ENCODE measurements around the gene MDH2. TPM values are rescaled to one million over a fixed set of nuclear protein-coding genes. Genes with fewer than 3 reads are reported as not detected.

Gene MDH2
- total and polyA plus RNA-seq, 2 of the 4 experiments (the other 2 are of a cell fraction) = 55.4 to 206 TPM

GRCh38 chr7:76000566-76000965 lies 47.3 kb upstream of the MDH2 start (continued):
- TF ChIP-seq MAFK (IDR thresholded peaks at IDR 0.05; ENCODE audit: low read depth, low read length) = no peak
- TF ChIP-seq POLR2A (IDR thresholded peaks at IDR 0.05; ENCODE audit: low read depth, low read length) = no peak
- no peak for TF ChIP-seq SMC3 (IDR thresholded peaks at IDR 0.05; ENCODE audit: low read depth, low read length)
- no peak for TF ChIP-seq FOS (IDR thresholded peaks at IDR 0.05; ENCODE audit: low read depth, low read length)
- no peak for TF ChIP-seq USF2 (IDR thresholded peaks at IDR 0.05; ENCODE audit: low read depth, low read length)

- no CpG with 5 or more reads among the region's 6 CpGs for WGBS, 2 experiments (ENCODE audit: extremely low coverage in 2 of 2, insufficient read length in 1 of 2)
- CTCF ChIA-PET = no interaction called here
- no TSS peak for BruUV-seq (replicated peaks)
- TF ChIP-seq CEBPB (IDR thresholded peaks at IDR 0.05; ENCODE audit: low read depth, low read length) (no peak), RAD21 (IDR thresholded peaks at IDR 0.05; ENCODE audit: low read length) (no peak), MXI1 (IDR thresholded peaks at IDR 0.05; ENCODE audit: borderline replicate concordance, low read depth, low read length) (no peak), RCOR1 (IDR thresholded peaks at IDR 0.05; ENCODE audit: insufficient replicate concordance, low read length) (no peak), RFX5 (IDR thresholded peaks at IDR 0.05; ENCODE audit: low read depth, low read length) (no peak), USF2 (IDR thresholded peaks at IDR 0.05; ENCODE audit: low read depth, low read length) (no peak), MAFK (IDR thresholded peaks at IDR 0.05; ENCODE audit: low read depth, low read length) (no peak), CHD1 (IDR thresholded peaks at IDR 0.05; ENCODE audit: low read depth, low read length) (no peak), NFE2L2 (IDR thresholded peaks at IDR 0.05; ENCODE audit: low read depth, low read length) (no peak), ELK1 (IDR thresholded peaks at IDR 0.05; ENCODE audit: borderline replicate concordance, low read depth, low read length) (no peak), SMC3 (IDR thresholded peaks at IDR 0.05; ENCODE audit: low read depth, low read length) (no peak), BHLHE40 (IDR thresholded peaks at IDR 0.05; ENCODE audit: low read depth, low read length) (no peak), FOS (IDR thresholded peaks at IDR 0.05; ENCODE audit: low read depth, low read length) (no peak)
These were observed 45.8 kb upstream of the MDH2 start for GRCh38 chr7:76002139-76002538.

More at GRCh38 chr7:76002139-76002538, 45.8 kb upstream of the MDH2 start:
- H3K9me3 ChIP-seq (ENCODE audit: control insufficient read depth, insufficient read depth, low read length) = no peaks in the 10 kb centered on the region
- no peak overlapping the region for H3K4me3 ChIP-seq (ENCODE audit: insufficient read depth, low read depth, low read length)
- no peaks in the 10 kb centered on the region for H3K27me3 ChIP-seq (ENCODE audit: control insufficient read depth, insufficient read depth, low read length)
- DNase-seq (no peak), ATAC-seq (ENCODE audit: low read depth) (no peak)
- no peak overlapping the region for H3K23ac ChIP-seq (ENCODE audit: low read depth, low read length)
- H3K18ac ChIP-seq (ENCODE audit: low read depth, low read length) = no peak overlapping the region
- dilution Hi-C loops (cut with HindIII; ENCODE audit: low sequenced_read_pairs, unreplicated experiment) (no loop called here), in situ Hi-C loops (cut with MboI; ENCODE audit: low sequenced_read_pairs) (no loop called here), intact Hi-C loops (cut with micrococcal nuclease) (no loop called here)
- no peak overlapping the region for H2BK5ac ChIP-seq (ENCODE audit: low read depth, low read length, poor library complexity, severe bottlenecking)
- H3K4ac ChIP-seq (ENCODE audit: low read depth, low read length) = no peak overlapping the region
- peaks cover 30% of the 10 kb centered on the region for H3K36me3 ChIP-seq (ENCODE audit: control insufficient read depth, insufficient read depth, low read length)
- peaks cover 4% of the 10 kb centered on the region; the same call in 1 of the 2 replicates for H3K9me1 ChIP-seq (ENCODE audit: insufficient read depth, low read length)
- H2AFZ ChIP-seq (replicated peaks; ENCODE audit: low read length, poor library complexity) = no peak overlapping the region
- no peak overlapping the region for H2BK20ac ChIP-seq (ENCODE audit: low read depth, low read length)
- H3K4me1 ChIP-seq (ENCODE audit: control insufficient read depth, insufficient read depth, low read length) = no peaks in the 10 kb centered on the region
- H2AK9ac ChIP-seq (replicated peaks; ENCODE audit: low read depth, low read length, poor library complexity) = no peak overlapping the region
- no peak overlapping the region for H2AK5ac ChIP-seq (ENCODE audit: low read depth, low read length)
- POLR2A ChIA-PET (ENCODE audit: unreplicated experiment) = no interaction called here
- 0 out of 2 replicates have a peak, but pooled peaks cover 3% of the 10 kb centered on the region for H4K20me1 ChIP-seq (ENCODE audit: insufficient read depth, low read length)
- H4K8ac ChIP-seq (ENCODE audit: low read depth in 2 of 2, low read length in 2 of 2) = no peak overlapping the region
- H3K4me2 ChIP-seq (ENCODE audit: low read depth, low read length) = no peak overlapping the region
- H2BK15ac ChIP-seq (ENCODE audit: low read depth, low read length) = no peak overlapping the region
- no peak overlapping the region for H4K91ac ChIP-seq (ENCODE audit: insufficient read depth, low read depth, low read length)
- H3K9ac ChIP-seq (ENCODE audit: low read depth, low read length) = no peak overlapping the region
- H3K79me1 ChIP-seq (ENCODE audit: low read depth in 1 of 2, low read length in 2 of 2) = no peaks in the 10 kb centered on the region; a peak in 1 of 4 replicates
- no peak overlapping the region for H3K14ac ChIP-seq (replicated peaks; ENCODE audit: low read depth, low read length)
- no peak overlapping the region for H3K56ac ChIP-seq (ENCODE audit: extremely low read depth, insufficient read depth, low read length)
- H3K27ac ChIP-seq (ENCODE audit: insufficient read depth, low read length) = no peak overlapping the region
- H4K5ac ChIP-seq (ENCODE audit: low read depth, low read length) = no peak overlapping the region
- no peak overlapping the region for H2BK120ac ChIP-seq (ENCODE audit: low read depth, low read length)
